Posterior cingulate gyrus (tissue), 11 donors: Measurements from ENCODE around the gene ADGRD2.
A peak's percentile ranks its signal among the peaks of the same experiment; 100 is the strongest.

Source experiments
- DNase-seq, 10 donors: peaks; one replicate each; pipeline versions ENCODE4 v3.0.0 to v3.0.0-alpha.2; 2020 to 2021; ENCODE audit warnings: mixed read lengths in 3 of 10
- intact Hi-C: fragments of 100-400 bp; cut with DNase I; formaldehyde crosslinking; loops from one replicate; pipeline ENCODE4 v1.15.1; 2023

ADGRD2 gene

GRCh38 chr9:124504530-124505005 is 54.3 kb downstream of the ADGRD2 start:
- DNase-seq = peak in 2 of 10 donors; percentile 30 to 69
- intact Hi-C loops = no loop called here

GRCh38 chr9:124505006-124505900 is 55.0 kb downstream of the ADGRD2 start:
- intact Hi-C loops = no loop called here

GRCh38 chr9:124505901-124506346 is 55.7 kb downstream of the ADGRD2 start:
- peak in 2 of 10 donors; percentile 53 to 62 for DNase-seq
- intact Hi-C loops = no loop called here

More at GRCh38 chr9:124505006-124505900, 55.0 kb downstream of the ADGRD2 start:
- peak in 3 of 10 donors; percentile 50 to 82 (median 62) for DNase-seq

DNA sequence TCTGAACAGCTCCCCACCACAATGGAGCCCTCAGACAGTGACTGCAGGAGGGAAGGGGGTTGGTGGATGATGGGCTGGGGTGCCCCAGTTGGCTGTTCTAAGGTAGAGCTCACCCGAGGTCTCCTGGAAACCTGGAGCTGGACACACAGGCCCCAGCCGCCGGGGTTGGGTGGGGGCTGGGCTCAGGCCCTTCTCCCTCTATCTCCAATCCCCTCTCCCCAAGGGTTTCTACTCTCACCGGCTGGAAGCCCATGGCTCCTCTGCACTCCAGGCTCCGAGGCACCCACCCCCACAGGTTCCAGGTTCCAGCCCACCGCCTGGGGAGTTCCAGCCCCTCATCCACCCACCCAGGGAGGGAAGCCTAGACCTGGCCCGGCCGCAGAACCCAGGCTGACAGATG is 56.2 kb downstream of the ADGRD2 start:
- intact Hi-C loops = no loop called here
- peak in 2 of 10 donors; percentile 14 to 59 for DNase-seq

- intact Hi-C loops = no loop called here
- peak in 2 of 10 donors; percentile 50 to 77 for DNase-seq
Measured at GRCh38 chr9:124506931-124507879, 57.0 kb downstream of the ADGRD2 start, which contains the start of gene NR5A1. TSS of gene NR5A1 (minus strand) at chr9:124507399. CDS start at chr9:124503395, 4,004 bp downstream.

DNA sequence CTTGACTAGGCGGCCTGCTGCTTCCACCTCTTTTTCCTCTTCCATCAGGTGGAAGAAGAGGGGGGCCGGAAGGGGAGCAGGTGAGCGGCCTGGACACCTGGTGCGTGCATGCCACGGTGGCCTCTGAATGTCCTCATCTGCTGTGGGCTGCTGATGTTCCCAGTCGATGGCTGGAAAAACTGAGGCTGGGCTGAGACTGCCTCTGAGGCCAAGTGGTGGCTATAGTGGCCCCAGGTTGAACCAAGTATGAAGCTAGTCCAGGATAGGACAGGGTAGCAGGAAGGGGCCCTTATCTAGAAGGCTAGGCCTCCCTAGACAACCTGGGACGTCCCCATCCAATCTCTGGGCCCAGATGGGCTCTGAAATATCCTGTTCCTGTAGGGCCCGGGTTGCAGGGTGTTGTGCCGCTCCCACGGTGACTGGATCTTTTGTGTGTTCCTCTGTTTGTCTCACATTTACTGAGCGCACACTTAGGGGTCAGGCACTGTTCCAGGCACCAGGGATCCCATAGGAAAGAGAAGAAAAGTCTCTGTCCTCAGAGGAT is 57.7 kb downstream of the ADGRD2 start:
- peak in 1 of 10 donors; percentile 67 for DNase-seq
- intact Hi-C loops = no loop called here

DNA sequence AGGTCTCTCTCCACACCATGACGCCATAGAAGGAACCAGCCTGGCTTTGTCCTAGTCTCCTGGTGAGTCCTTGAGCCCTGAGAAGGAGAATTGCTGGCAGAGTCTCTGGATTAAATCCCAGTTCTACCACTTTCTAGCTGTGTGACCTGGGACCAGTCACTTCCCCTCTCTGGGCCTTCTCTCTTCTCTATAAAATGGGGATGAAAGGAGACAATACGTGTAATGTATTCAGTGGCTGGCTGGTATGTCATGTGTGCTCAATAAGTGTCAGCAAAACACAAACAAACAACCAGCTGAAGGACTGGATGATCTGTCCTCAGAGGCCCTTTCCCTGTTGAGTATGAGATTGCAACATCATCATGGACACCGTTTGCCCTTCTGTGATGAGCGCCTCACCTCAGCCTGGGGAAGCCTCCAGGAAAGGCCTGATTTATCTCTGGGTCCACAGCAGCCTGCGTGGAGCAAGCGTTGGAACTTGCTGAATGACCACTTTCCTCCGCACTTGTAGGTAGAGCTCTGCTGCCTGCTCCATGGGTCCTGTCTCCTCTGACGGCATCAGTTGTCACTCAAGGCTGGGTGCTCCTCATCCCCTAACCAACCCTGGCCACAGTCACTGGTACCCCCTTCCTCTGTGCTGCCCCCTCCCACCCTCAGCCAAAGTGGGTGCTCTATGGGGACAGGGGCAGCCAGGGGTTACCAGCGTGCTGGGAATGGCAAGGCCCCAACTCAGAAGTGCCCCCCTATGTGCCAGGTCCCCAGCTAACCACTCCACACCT is 60.6 kb downstream of the ADGRD2 start:
- peak in 2 of 10 donors; percentile 39 to 51 for DNase-seq
- intact Hi-C loops = no loop called here

DNA sequence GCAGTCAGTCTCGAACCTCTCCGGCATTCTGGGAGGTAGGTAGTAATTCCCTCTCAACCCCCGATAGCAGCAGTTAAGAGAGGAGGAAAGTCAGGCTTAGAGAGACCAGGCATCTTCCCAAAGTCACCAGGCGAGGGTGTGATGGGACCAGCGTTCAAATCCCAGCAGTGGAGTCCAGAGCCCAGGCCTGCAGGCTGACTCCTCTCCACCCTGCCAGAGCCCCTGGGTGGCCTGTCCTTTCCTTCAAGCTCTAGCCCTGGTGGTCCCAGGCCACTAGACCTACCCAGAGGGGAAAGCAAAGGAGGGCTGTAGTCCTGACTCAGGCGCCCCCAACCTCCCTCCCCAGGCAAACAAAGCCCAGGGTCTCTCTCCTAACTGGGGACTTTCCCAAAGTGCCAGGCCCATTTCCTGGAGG is 61.2 kb downstream of the ADGRD2 start:
- intact Hi-C loops = no loop called here
- peak in 2 of 10 donors; percentile 46 to 68 for DNase-seq

DNA sequence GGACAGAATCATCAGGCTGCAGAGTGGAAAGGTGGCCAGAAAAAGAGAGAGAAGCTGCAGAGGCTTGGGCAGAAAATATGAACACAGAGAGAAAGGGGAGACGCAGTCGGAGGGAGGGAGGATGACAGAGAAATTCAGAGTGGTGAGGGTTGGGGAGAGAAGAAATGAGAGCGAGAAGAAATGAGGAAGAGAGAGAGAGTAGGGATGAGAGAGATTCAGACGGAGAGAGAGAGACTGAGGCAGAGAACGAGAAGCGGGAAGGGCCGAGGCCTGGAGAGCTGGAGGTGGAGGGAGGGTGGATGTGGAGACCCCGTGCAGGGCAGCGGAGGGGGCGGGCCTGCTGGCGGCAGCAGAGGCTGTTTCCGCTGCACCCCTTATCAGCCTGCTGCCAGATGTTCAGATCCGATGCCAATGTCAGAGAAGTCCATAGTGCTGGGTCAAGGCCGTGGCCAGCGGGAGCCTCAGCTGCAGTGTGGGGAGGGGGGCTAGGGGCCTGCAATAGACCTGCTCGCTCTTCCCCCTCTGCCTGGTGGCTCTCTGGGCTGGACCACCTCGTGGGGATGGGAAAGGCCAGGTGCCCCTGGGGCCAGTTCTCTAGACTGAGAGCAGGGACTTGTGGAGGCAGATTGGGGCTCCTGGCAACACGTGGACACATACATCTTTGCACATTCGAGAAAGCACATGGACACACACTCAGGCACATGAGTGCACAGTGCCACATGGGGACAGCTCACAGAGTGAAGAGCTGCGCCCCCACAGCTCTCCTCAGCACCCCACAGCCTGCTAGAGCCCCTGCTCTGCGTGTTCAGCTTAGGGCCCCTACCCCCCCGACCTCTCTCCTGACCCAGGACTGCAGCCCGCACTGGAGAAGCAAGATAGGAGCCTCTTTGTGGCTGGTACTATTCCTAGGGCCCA is 61.9 kb downstream of the ADGRD2 start:
- peak in 2 of 10 donors; percentile 39 to 59 for DNase-seq
- intact Hi-C loops = no loop called here

GRCh38 chr9:124512806-124513204 is 62.6 kb downstream of the ADGRD2 start:
- peak in 2 of 10 donors; percentile 14 to 76 for DNase-seq
- intact Hi-C loops = no loop called here

- peak in 1 of 10 donors; percentile 85 for DNase-seq
- intact Hi-C loops = no loop called here
Measured at GRCh38 chr9:124513376-124513994, 63.2 kb downstream of the ADGRD2 start.

- DNase-seq = peak in 1 of 10 donors; percentile 54
Measured at GRCh38 chr9:124514125-124514524, 63.9 kb downstream of the ADGRD2 start.

GRCh38 chr9:124514874-124515273 is 64.6 kb downstream of the ADGRD2 start:
- no peak for DNase-seq
- intact Hi-C loops = no loop called here

More at GRCh38 chr9:124514125-124514524, 63.9 kb downstream of the ADGRD2 start:
- intact Hi-C loops = no loop called here

- peak in 1 of 10 donors; percentile 49 for DNase-seq
- intact Hi-C loops = no loop called here
Measured at GRCh38 chr9:124517600-124517999, 67.3 kb downstream of the ADGRD2 start.

DNA sequence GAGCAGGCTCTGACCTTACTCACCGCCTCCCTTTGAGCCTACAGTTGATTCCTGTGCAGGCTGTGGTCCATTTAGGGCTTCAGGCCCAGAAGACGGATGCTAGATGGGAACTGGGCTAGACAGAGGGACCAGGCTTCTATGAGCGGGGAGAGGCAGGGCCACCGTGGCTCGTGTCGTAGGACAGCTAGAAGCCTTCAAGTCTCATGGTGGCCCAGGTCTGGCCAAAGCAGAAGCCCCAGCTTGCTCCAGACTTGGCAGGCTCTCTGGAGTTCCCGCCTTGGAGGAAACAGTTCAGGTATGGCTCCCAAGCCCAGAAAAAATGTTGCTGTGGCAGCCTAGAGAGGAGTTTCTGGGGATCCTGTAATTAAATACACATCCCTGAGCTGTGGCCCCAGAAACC is 67.9 kb downstream of the ADGRD2 start:
- intact Hi-C loops = no loop called here

GRCh38 chr9:124520206-124520596 is 70.0 kb downstream of the ADGRD2 start:
- DNase-seq = peak in 3 of 10 donors; percentile 52 to 57 (median 55)

More for the DNA sequence above, 67.9 kb downstream of the ADGRD2 start:
- DNase-seq = peak in 1 of 10 donors; percentile 63

DNA sequence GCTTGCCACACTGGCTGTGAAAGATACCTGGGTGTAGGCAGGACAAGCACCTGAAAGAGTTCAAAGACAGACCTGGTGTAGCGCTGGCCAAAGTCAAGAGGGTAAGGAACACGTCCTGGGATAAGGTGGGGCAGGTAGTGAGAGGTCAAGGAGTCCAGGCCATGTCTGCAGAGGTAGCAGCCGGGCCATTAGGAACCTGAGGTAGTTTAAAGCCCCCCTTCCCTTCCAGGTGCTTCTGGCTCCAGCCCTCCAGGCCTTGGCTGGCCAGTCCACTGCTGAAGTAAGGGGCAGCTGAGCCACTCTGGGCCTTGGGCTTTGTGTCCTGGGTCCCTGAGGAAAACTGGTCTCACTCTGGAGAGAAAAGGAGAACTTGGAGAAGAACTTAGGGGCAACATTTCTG is 70.9 kb downstream of the ADGRD2 start:
- intact Hi-C loops = no loop called here
- peak in 1 of 10 donors; percentile 58 for DNase-seq

More at GRCh38 chr9:124520206-124520596, 70.0 kb downstream of the ADGRD2 start:
- intact Hi-C loops = no loop called here
